Measurements from ENCODE around the gene PLEKHH2.

PLEKHH2 gene

GRCh38 chr2:43762286-43762685, 125.2 kb downstream of the PLEKHH2 start:
- DNase-seq (ENCODE audit: low read depth): no peak

DNA sequence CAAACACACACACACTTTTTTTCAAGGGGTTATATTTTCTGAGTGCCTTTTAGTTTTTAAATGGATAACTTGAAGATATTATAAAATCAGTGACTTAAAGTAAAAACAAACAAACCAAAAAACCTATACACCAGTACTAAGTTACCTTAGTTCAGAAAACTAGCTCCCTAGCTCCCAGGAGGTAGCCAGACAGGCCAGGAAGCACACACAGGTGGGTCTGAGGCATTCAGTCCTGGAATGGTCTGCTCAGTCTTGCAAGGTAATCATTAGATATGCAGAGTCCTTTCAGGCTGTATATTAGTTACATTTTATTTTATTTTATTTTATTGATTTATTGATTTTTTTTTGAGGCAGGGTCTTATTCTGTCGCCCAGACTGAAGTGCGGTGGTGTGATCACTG, 126.0 kb downstream of the PLEKHH2 start:
- no peak for DNase-seq (ENCODE audit: low read depth)

DNA sequence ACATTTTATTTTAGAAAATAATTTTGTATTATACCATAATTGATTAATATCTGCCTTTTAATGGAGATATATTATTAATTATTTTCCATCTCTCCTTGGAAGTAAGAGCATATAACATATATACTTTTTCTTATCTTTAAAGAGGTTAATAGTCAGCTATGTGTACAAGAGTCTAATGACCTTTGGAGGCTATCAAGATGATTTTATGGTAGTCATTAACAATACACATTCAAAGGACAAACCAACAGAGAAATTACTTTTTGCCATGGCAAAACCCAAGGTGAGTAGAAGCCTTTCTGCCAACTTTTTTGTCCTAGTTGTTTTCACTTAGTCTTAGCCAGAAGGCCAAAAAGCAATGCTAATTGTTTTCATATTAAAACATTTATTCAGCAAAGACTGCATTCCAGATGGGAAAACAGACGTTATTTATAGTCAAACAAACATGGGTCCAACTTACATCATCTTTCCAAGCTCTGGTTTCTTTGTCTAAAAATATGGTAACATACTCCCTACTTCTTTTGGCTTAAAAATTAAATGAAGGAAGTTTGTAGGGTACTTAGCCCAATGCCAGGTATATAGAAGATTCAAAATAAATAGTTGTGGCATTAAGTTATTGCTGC, 127.1 kb downstream of the PLEKHH2 start:
- DNase-seq (ENCODE audit: low read depth): no peak

DNA sequence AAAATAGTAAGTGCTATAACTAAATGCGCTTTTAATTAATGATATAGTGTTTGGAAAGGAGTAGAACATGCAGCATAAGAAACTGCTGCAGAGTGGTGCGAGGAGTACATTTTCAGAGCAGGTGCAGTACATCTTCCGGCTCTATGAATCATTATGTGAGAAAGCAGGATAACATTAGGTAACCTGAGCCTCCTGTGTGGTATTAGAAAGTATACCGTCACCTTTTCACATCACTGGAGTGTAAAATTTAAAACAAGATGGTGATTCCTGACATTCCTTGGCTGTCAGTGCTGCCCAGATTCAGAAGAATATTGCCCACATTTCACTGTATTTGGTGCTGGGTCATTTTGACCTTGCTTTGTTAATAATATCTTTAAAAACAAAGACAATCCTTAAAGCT, 128.9 kb downstream of the PLEKHH2 start:
- DNase-seq (ENCODE audit: low read depth): no peak

- peak; percentile 53 for DNase-seq (ENCODE audit: low read depth)
Observed at GRCh38 chr2:43773876-43774613, 137.0 kb downstream of the PLEKHH2 start, which contains the start of gene DYNC2LI1. DYNC2LI1 (plus strand) TSS chr2:43774039; CDS start chr2:43774139, 100 bp downstream.

DNA sequence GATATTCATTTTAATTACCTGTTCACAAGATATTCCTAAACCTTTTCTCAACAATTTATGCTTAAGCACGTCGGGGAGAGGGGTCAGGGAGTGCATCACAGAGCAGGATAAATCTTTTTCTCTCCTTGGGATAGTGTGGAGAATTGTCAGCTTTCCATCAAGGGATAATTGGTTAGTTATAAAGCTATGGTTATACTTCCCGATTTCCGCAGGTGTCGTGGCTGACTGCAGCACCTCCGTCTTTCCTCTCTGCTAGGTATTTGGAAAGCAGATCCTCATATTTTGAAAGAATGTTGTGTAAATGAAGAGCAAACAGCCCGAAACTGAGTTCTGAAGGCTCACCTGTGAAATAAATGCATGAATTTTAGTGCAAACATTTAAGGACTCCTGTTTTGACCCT, 137.6 kb downstream of the PLEKHH2 start:
- no peak for DNase-seq (ENCODE audit: low read depth)

DNA sequence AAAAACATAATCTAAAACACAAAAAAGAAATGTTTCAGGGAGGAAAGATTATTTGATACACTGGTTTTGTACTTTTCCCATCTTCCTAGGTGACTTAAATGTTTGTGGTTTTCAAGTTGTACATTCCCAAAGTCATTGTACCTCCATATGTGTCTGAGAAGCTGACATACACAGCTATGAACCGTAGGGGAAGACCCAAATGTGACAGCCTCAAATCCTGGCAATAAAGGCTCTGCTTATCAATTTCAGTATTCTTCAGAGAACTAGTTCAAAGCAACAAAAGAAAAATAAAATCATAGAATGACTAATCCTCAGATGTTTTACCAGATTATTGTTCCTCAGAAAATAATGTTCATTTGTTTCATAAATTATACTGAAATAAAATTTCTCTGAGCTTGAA, 139.3 kb downstream of the PLEKHH2 start:
- no peak for DNase-seq (ENCODE audit: low read depth)

GRCh38 chr2:43777306-43777926, 140.4 kb downstream of the PLEKHH2 start:
- DNase-seq (ENCODE audit: low read depth): no peak

- no peak for DNase-seq (ENCODE audit: low read depth)
Observed at GRCh38 chr2:43778233-43778632, 141.2 kb downstream of the PLEKHH2 start.

- no peak for DNase-seq (ENCODE audit: low read depth)
Observed at GRCh38 chr2:43787895-43788294, 150.8 kb downstream of the PLEKHH2 start.

- DNase-seq (ENCODE audit: low read depth): no peak
Observed at GRCh38 chr2:43788646-43789045, 151.6 kb downstream of the PLEKHH2 start.

DNA sequence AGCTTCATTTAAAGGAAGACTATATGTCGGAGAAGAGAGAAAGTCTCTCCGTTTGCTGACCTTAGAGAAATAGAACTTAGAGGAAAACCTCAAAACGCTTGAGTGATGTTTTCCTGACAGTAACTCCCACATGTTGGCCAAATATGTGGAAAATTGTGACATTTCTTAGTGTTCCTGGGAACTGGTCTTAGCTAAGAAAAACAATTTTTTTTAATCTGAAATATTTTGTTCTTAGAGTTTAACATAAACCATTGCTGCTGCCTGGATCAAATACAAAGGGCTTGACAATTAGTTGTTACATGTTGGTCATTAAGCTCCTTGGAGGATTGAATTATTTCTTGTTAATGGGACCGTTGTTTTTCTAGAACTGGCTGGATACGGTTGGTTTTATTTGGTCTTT, 153.1 kb downstream of the PLEKHH2 start:
- no peak for DNase-seq (ENCODE audit: low read depth)

DNA sequence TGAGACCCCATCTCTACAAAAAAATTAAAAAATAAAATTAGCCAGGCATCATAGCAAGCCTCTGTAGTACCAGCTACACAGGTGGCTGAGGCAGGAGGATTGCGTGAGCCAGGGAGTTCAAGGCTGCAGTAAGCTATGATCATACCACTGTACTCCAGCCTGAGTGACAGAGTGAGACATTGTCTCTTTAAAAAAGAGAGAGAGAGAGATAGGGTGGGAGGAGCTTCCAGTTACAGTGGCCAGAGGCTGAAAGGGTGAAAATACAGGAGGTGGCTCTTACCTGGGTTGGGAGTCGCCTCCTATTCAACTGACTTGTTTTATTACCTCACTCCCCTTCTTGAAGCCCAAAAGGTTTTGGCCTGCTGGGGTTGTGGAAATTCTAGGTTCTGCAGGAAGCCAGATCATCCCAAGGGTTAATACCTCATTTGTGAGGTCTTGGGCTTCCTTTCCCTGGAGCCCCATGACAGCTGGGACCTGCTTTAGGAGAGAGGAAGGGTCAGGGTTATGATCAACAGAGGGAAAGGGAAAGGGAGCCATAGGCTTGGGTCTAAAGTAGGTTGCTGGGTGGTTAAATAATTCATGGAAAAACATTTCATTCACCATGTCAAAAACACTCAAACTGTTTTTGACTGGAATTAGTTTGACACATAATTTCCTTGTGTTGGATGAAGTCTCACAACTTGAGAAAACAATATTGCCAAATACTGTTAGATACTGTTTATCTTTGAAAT, 154.1 kb downstream of the PLEKHH2 start:
- no peak for DNase-seq (ENCODE audit: low read depth)

GRCh38 chr2:43792653-43793052, 155.6 kb downstream of the PLEKHH2 start:
- no peak for DNase-seq (ENCODE audit: low read depth)

DNA sequence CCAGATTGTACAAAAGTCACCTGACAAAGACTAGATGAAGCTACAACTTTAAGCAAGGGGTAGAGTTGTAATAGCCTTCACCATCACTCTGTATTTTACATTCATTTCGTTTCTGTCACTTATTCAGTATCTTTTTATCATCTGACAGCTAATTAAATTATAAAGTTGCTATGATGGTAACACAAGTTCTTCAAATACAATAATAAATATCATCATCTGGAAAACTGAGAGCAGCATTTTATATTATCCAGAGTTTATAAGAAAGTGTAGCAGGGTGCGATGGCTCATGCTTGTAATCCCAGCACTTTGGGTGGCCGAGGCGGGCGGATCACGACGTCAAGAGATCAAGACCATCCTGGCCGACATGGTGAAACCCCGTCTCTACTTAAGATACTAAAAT, 157.9 kb downstream of the PLEKHH2 start:
- no peak for DNase-seq (ENCODE audit: low read depth)

- DNase-seq (ENCODE audit: low read depth): no peak
Observed at GRCh38 chr2:43796206-43796605, 159.1 kb downstream of the PLEKHH2 start.

- no peak for DNase-seq (ENCODE audit: low read depth)
Observed at GRCh38 chr2:43798300-43798699, 161.2 kb downstream of the PLEKHH2 start.

- DNase-seq (ENCODE audit: low read depth): no peak
Observed at GRCh38 chr2:43800894-43801293, 163.8 kb downstream of the PLEKHH2 start.

DNA sequence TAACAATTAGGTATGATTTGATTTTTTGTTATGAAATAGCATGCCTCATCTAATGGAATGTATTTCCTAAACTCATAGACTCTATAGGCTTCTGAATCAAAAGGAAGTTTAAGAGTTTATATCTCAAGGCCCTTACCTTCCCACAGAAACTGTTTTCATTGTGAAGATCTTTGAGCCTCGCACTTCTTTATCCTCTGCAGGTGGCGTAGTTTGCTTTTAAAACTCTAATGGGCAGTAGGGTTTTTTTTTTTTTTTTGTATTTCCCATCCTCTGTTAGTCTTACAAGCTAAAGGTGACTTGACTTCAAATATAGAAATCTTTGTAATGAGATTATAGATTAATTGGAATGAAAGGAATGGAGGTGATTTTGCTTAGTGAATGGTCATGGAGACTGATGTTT, 165.1 kb downstream of the PLEKHH2 start:
- no peak for DNase-seq (ENCODE audit: low read depth)

- no peak for DNase-seq (ENCODE audit: low read depth)
Observed at GRCh38 chr2:43803113-43803512, 166.1 kb downstream of the PLEKHH2 start.

DNA sequence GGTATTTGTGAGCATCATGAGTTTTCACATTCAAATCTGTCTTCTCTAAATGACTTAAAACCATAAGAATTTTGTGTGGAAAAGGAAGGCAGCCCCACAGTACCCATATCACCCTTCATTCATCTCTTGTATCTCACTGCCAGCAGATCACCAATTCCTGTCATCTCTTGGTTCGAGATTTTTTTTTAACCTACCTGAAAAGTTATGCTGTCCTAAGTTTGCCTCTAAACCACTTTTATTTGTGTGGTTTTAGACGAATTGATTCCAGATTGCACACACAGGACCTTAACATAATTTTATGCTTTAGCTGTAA, 169.6 kb downstream of the PLEKHH2 start:
- DNase-seq (ENCODE audit: low read depth): no peak

GRCh38 chr2:43810452-43810851, 173.4 kb downstream of the PLEKHH2 start:
- no peak for DNase-seq (ENCODE audit: low read depth)

DNA sequence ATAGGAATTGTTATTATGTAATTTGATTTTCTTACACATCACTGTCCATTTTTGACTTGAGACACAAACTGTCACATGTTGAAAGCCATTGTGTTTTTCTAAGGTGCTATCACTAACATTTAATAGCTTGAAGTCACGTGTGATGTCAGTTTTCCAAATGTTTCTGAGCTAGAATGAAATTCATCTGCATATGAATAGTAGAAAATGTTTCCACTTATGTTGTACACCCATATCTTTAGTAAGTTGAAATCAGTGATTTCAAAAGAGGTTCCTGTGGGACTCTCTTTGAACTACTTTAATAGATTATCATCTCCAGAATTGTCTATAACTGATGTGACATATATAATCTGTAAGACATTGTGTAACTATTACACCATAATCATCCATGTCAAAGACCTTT, 173.8 kb downstream of the PLEKHH2 start:
- no peak for DNase-seq (ENCODE audit: low read depth)
